Natural killer cell (primary cell): ENCODE results near the gene ITFG1. TPM values are rescaled to one million over a fixed set of nuclear protein-coding genes. Genes with fewer than 3 reads are reported as not detected.

Source experiments
- ATAC-seq, 3 donors: fragments of 150-1000 bp in 2 of 3; fragments of 200-7000 bp in 1 of 3; cut with Tn5 transposase; 1 replicate in 1 of 3; 2 replicates in 2 of 3; pipeline ENCODE4 v1.10.0; 2021; ENCODE audit warnings: mild to moderate bottlenecking in 2 of 3, moderate library complexity in 2 of 3
- DNase-seq, 2 donors: peaks; one replicate each; pipeline versions ENCODE4 v3.0.0 to v3.0.0-alpha.2; 2013 to 2021; ENCODE audit warnings: mixed read lengths in 1 of 2
- H3K27ac ChIP-seq: one replicate; pipeline ENCODE4 v1.5.1; 2013; ENCODE audit warnings: mild to moderate bottlenecking, low read length
- H3K27me3 ChIP-seq: one replicate; pipeline ENCODE4 v1.6.1; 2013; ENCODE audit warnings: low read length; ENCODE audit not compliant: control insufficient read depth, insufficient read depth
- H3K36me3 ChIP-seq: one replicate; pipeline ENCODE4 v1.6.1; 2013; ENCODE audit warnings: low read length; ENCODE audit not compliant: control insufficient read depth, insufficient read depth
- H3K4me1 ChIP-seq: one replicate; pipeline ENCODE4 v1.6.1; 2013; ENCODE audit warnings: low read length; ENCODE audit not compliant: control insufficient read depth, insufficient read depth
- H3K4me3 ChIP-seq: one replicate; pipeline ENCODE4 v1.5.1; 2013; ENCODE audit warnings: low read length
- H3K9me3 ChIP-seq: one replicate; pipeline ENCODE4 v1.6.1; 2013; ENCODE audit warnings: low read length; ENCODE audit not compliant: control insufficient read depth, insufficient read depth
- H3K27ac Mint-ChIP-seq, 2 donors: one replicate each; pipeline ENCODE4 v1.8.0; 2022; ENCODE audit warnings: mild to moderate bottlenecking in 2 of 2, mixed read lengths in 2 of 2, moderate library complexity in 1 of 2
- H3K27me3 Mint-ChIP-seq, 2 donors: one replicate each; pipeline ENCODE4 v1.8.0; 2022; ENCODE audit warnings: low read depth in 2 of 2, mixed read lengths in 2 of 2
- H3K36me3 Mint-ChIP-seq: one replicate; pipeline ENCODE4 v1.8.0; 2022; ENCODE audit warnings: mixed read lengths
- H3K4me1 Mint-ChIP-seq, 2 donors: one replicate each; pipeline ENCODE4 v1.8.0; 2022; ENCODE audit warnings: mixed read lengths in 2 of 2
- H3K4me3 Mint-ChIP-seq: one replicate; pipeline ENCODE4 v1.8.0; 2022; ENCODE audit warnings: mild to moderate bottlenecking, moderate library complexity, mixed read lengths
- H3K9me3 Mint-ChIP-seq, 2 donors: one replicate each; pipeline ENCODE4 v1.8.0; 2022; ENCODE audit warnings: mixed read lengths in 2 of 2
- CTCF ChIP-seq: fragments of 200-600 bp; IDR thresholded peaks from one replicate; pipeline ENCODE4 v1.8.0; 2022; ENCODE audit warnings: antibody characterized with exemption
- WGBS: methylation state at CpG from one replicate; pipeline ENCODE4 v1.1.7; 2013; ENCODE audit warnings: missing lambda C conversion rate; ENCODE audit not compliant: insufficient coverage; 5-methylcytosine and 5-hydroxymethylcytosine counted together
- intact Hi-C: fragments of 100-400 bp; cut with micrococcal nuclease; formaldehyde crosslinking; loops from one replicate; pipeline ENCODE4 v1.14.2; 2022
- total RNA-seq, 4 donors: library from RNA; stranded (reverse); fragments of 120-200 nt in 1 of 4; gene quantifications; one replicate each; pipeline versions ENCODE4 v1.2.3 to v1.2.4, GENCODE V29; 2013 to 2022

Gene ITFG1
- total RNA-seq, 3 donors from 2014 or later (not counting 1 experiment from before 2014, with no cell fraction given) = 30.4 to 44.1 (median 38.2) TPM

GRCh38 chr16:47504599-47504998 is 43.7 kb upstream of the ITFG1 start:
- DNase-seq (no peak), ATAC-seq (no peak)
- no peaks in the 10 kb centered on the region for H3K9me3 Mint-ChIP-seq
- no peak for TF ChIP-seq CTCF
- no peaks in the 10 kb centered on the region for H3K27me3 Mint-ChIP-seq
- Histone ChIP-seq H3K4me3 (no peak overlapping the region), H3K27me3 (no peaks in the 10 kb centered on the region), H3K9me3 (no peaks in the 10 kb centered on the region), H3K4me1 (no peaks in the 10 kb centered on the region), H3K27ac (no peak overlapping the region), H3K36me3 (peaks cover 48% of the 10 kb centered on the region)
- WGBS = 96% methylated on average over 7 of the region's 7 CpGs
- intact Hi-C loops = no loop called here
- H3K4me1 Mint-ChIP-seq = no peaks in the 10 kb centered on the region
- H3K27ac Mint-ChIP-seq = no peak overlapping the region
- peaks cover 9% of the 10 kb centered on the region for H3K36me3 Mint-ChIP-seq
- H3K4me3 Mint-ChIP-seq = no peak overlapping the region

- no peaks in the 10 kb centered on the region for H3K4me1 Mint-ChIP-seq
- Histone ChIP-seq H3K4me1 (no peaks in the 10 kb centered on the region), H3K4me3 (no peak overlapping the region), H3K9me3 (no peaks in the 10 kb centered on the region), H3K27ac (no peak overlapping the region), H3K36me3 (peaks cover 54% of the 10 kb centered on the region), H3K27me3 (no peaks in the 10 kb centered on the region)
- no peak overlapping the region for H3K27ac Mint-ChIP-seq
- 100% methylated on average over 1 of the region's 1 CpG for WGBS
- H3K36me3 Mint-ChIP-seq = peaks cover 9% of the 10 kb centered on the region
- H3K4me3 Mint-ChIP-seq = no peak overlapping the region
- no peak for TF ChIP-seq CTCF
- DNase-seq = no peak
- no peaks in the 10 kb centered on the region for H3K9me3 Mint-ChIP-seq
- no peaks in the 10 kb centered on the region for H3K27me3 Mint-ChIP-seq
- intact Hi-C loops = no loop called here
- no peak for ATAC-seq
Observed at GRCh38 chr16:47503936-47504335, 43.1 kb upstream of the ITFG1 start.

- intact Hi-C loops = no loop called here
- Histone ChIP-seq H3K9me3 (no peaks in the 10 kb centered on the region), H3K36me3 (peaks cover 58% of the 10 kb centered on the region), H3K27ac (no peak overlapping the region), H3K4me3 (no peak overlapping the region), H3K4me1 (no peaks in the 10 kb centered on the region), H3K27me3 (no peaks in the 10 kb centered on the region)
- TF ChIP-seq CTCF = no peak
- H3K27me3 Mint-ChIP-seq = no peaks in the 10 kb centered on the region
- peaks cover 8 to 13% of the 10 kb centered on the region in 2 donors for H3K4me1 Mint-ChIP-seq
- DNase-seq (no peak), ATAC-seq (no peak)
- no peaks in the 10 kb centered on the region for H3K9me3 Mint-ChIP-seq
- H3K36me3 Mint-ChIP-seq = peaks cover 9% of the 10 kb centered on the region
- no peak overlapping the region for H3K27ac Mint-ChIP-seq
- no peak overlapping the region for H3K4me3 Mint-ChIP-seq
- over 99% methylated on average over 9 of the region's 9 CpGs for WGBS
Observed at GRCh38 chr16:47499700-47500264, 38.9 kb upstream of the ITFG1 start.

- no peak overlapping the region for H3K4me3 ChIP-seq
- no peak for ATAC-seq
- 97% methylated on average over 2 of the region's 2 CpGs for WGBS
- H3K27me3 ChIP-seq = no peaks in the 10 kb centered on the region
- Mint-ChIP-seq H3K27ac (no peak overlapping the region), H3K9me3 (no peaks in the 10 kb centered on the region), H3K4me1 (peaks cover 13% of the 10 kb centered on the region in 2 donors), H3K27me3 (no peaks in the 10 kb centered on the region), H3K4me3 (no peak overlapping the region), H3K36me3 (peaks cover 9% of the 10 kb centered on the region)
- no peak for TF ChIP-seq CTCF
- DNase-seq = no peak
- H3K4me1 ChIP-seq = no peaks in the 10 kb centered on the region
- no peak overlapping the region for H3K27ac ChIP-seq
- peaks cover 52% of the 10 kb centered on the region for H3K36me3 ChIP-seq
- intact Hi-C loops = no loop called here
- H3K9me3 ChIP-seq = no peaks in the 10 kb centered on the region
Observed at GRCh38 chr16:47499080-47499699, 38.3 kb upstream of the ITFG1 start.
